Measurements from ENCODE around the gene SLC39A9.

DNA sequence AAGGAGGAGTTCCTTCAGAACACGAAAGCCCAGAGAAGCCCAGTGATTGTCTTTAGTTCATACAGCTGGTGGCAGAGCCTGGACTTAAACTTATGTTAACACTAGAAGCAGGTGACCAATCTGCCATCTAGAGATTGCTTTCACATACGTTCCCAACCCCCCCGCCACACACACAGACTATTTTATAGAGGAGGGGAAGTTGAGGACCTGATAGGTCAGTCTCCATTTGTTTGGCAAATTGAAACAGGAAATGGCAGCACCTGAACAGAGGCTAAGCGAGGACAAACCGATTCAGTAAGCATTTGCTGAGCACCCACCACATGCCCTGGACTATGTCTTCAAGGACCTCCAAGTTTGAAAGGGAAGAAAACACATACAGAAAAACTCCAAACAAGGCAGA is 81.2 kb downstream of the SLC39A9 start:
- TF ChIP-seq CTCF (conservative IDR thresholded peaks at IDR 0.05; ENCODE audit: low read length) (no peak), EZH2phosphoT487 (IDR thresholded peaks at IDR 0.05; ENCODE audit: borderline replicate concordance, low read depth, low read length) (no peak)

Measured in OCI-LY7 (cell line).